SK-N-MC (cell line): ENCODE results near the gene PTPMT1.

Experiments
- EZH2 ChIP-seq: fragments of 200-600 bp; sonication (generic); IDR thresholded peaks from one replicate; pipeline ENCODE4 v1.6.1; 2017; ENCODE audit warnings: antibody characterized with exemption
- POLR2AphosphoS5 ChIP-seq: IDR thresholded peaks from 2 replicates; pipeline ENCODE4 v1.6.1; 2012; ENCODE audit warnings: mild to moderate bottlenecking, low read depth, low read length, borderline replicate concordance

GRCh38 chr11:47541070-47541469 is 24.3 kb upstream of the PTPMT1 start:
- TF ChIP-seq POLR2AphosphoS5 (no peak), EZH2 (no peak)
